Subcutaneous adipose tissue (tissue), 4 donors: Measurements from ENCODE around the gene LRRC41. TPM values are rescaled to one million over a fixed set of nuclear protein-coding genes. Genes with fewer than 3 reads are reported as not detected.

ENCODE experiments used
- total RNA-seq, 4 donors: library from RNA; depleted of rRNA; stranded (reverse); fragments of >200 nt; gene quantifications; one replicate each; pipeline ENCODE4 v1.1.0, GENCODE V29; 2016
- TF ChIP-seq, protein P1 (sequence below): fragments of 450-650 bp; IDR thresholded peaks from one replicate; pipeline ENCODE4 v1.5.1; 2016; ENCODE audit warnings: low read depth, mild to moderate bottlenecking, control low read depth, antibody characterized with exemption, moderate library complexity

The LRRC41 gene
- total RNA-seq, 4 donors from 2014 or later = 44.7 to 58.0 (median 52.0) TPM

DNA sequence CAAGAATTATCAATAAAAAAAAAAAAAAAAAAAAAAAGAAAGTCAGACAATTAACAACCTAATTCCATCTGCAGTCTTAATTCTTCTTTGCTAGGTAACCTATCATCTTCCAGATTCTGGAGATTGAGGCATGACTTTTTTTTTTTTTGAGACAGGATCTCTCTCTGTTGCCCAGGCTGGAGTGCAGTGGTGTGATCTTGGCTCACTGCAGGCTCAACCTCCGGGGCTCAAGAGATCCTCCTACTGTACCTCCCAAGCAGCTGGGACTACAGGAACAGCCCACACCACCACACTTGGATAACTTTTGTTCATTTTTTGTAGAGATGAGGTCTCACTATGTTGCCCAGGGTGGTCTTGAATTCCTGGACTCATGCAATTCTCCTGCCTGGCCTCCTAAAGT, 60.5 kb downstream of the LRRC41 start:
- TF ChIP-seq, protein P1, sequence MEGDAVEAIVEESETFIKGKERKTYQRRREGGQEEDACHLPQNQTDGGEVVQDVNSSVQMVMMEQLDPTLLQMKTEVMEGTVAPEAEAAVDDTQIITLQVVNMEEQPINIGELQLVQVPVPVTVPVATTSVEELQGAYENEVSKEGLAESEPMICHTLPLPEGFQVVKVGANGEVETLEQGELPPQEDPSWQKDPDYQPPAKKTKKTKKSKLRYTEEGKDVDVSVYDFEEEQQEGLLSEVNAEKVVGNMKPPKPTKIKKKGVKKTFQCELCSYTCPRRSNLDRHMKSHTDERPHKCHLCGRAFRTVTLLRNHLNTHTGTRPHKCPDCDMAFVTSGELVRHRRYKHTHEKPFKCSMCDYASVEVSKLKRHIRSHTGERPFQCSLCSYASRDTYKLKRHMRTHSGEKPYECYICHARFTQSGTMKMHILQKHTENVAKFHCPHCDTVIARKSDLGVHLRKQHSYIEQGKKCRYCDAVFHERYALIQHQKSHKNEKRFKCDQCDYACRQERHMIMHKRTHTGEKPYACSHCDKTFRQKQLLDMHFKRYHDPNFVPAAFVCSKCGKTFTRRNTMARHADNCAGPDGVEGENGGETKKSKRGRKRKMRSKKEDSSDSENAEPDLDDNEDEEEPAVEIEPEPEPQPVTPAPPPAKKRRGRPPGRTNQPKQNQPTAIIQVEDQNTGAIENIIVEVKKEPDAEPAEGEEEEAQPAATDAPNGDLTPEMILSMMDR = no peak

GRCh38 chr1:46236882-46237281, 66.5 kb downstream of the LRRC41 start:
- TF ChIP-seq, protein P1 = no peak

Other genes starting within 250 kb of the LRRC41 start
- 10 to 100 TPM; 16.7 to 91.0 (median 49.0) TPM for gene PIK3R3, start 171.0 kb downstream of the LRRC41 start, total RNA-seq
- 1 to 10 TPM in 2 of 4 donors, not detected in 2; 1.6 to 3.1 TPM for gene TSPAN1, start 128.5 kb downstream of the LRRC41 start, total RNA-seq
- gene P3R3URF, start 127.1 kb downstream of the LRRC41 start, total RNA-seq = not detected
- gene POMGNT1, start 105.2 kb downstream of the LRRC41 start, total RNA-seq = 10 to 100 TPM; 20.4 to 37.2 (median 35.9) TPM
- gene LURAP1, start 100.3 kb downstream of the LRRC41 start, total RNA-seq = 1 to 10 TPM in 3 of 4 donors, under 1 TPM in 1; 0.98 to 6.4 (median 3.7) TPM
- gene RAD54L, start 55.9 kb downstream of the LRRC41 start, total RNA-seq = 1 to 10 TPM in 3 of 4 donors, not detected in 1; 1.2 to 1.8 (median 1.3) TPM
- gene UQCRH, start 82 bp upstream of the LRRC41 start, total RNA-seq = 100 to 1,000 TPM; 301 to 496 (median 395) TPM
- gene NSUN4, start 37.2 kb upstream of the LRRC41 start, total RNA-seq = 10 to 100 TPM; 18.7 to 27.3 (median 21.6) TPM
- gene FAAH, start 90.7 kb upstream of the LRRC41 start, total RNA-seq = 10 to 100 TPM; 11.9 to 69.3 (median 17.6) TPM
- gene DMBX1, start 186.2 kb upstream of the LRRC41 start, total RNA-seq = not detected
- gene KNCN, start 248.0 kb upstream of the LRRC41 start, total RNA-seq = not detected